CD4-positive, alpha-beta T cell treated with Interleukin-10 for 1 hour (primary cell): ENCODE data around the gene TH.
A peak's percentile ranks its signal among the peaks of the same experiment; 100 is the strongest.
"Not testable (repeated sequence)": the region's sequence is repeated elsewhere in the genome, so short reads cannot be mapped to it uniquely, and the experiment has no call there.

Experiments
- DNase-seq: peaks from one replicate; pipeline ENCODE4 v3.0.0-alpha.2; 2020

The TH gene

GRCh38 chr11:2194877-2195755 is 23.5 kb upstream of the TH start:
- peak; percentile 48 for DNase-seq

GRCh38 chr11:2193888-2194595 is 22.4 kb upstream of the TH start:
- not testable (repeated sequence) for DNase-seq

GRCh38 chr11:2193099-2193887 is 21.7 kb upstream of the TH start:
- no peak for DNase-seq

DNA sequence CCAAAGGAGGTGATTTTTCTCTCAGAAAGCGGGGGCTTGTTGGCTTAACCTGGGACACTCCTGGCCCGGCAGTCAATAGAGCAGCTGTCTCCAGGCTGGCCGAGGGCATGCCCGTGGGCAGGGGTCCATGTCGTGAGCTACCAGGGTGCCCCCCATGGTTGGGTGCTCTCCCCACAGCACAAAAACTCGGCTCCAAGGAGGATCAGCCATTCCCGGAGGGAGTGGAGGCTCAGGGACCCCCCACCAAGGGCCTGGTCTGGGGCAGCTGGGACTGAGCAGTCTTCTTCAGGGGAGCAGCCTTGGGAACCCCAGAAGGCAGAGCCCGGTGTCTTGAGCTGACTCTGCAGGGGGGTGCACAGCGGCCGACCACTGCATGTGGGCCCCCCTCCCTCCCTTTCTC is 20.8 kb upstream of the TH start:
- DNase-seq = no peak

DNA sequence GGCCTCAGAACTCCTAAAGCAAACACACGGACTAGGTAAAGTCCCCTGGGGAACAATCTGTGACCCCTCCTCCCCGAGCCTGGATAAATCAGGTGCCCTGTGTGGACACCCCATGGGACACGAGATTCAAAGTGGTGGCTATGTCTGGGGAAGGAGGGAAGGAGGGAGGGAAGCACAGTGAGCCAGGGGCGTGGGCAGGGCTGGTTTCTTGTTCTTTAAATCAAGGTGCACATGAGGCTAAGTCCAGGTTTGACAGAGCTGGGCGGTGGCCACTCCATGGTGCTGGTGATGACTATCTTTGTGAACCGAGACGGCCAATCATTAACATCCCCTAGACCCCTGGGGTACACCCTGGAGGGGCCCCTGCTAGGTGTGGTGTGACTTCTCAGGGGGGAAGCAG is 20.3 kb upstream of the TH start:
- no peak for DNase-seq

GRCh38 chr11:2190657-2191471 is 19.2 kb upstream of the TH start:
- DNase-seq = peak; percentile 7

GRCh38 chr11:2189938-2190656 is 18.5 kb upstream of the TH start:
- no peak for DNase-seq

GRCh38 chr11:2188745-2189144 is 17.1 kb upstream of the TH start:
- DNase-seq = no peak

GRCh38 chr11:2187280-2187707 is 15.7 kb upstream of the TH start:
- DNase-seq = peak; percentile 2

- peak; percentile 55 for DNase-seq
Measured at GRCh38 chr11:2186669-2187279, 15.2 kb upstream of the TH start.

GRCh38 chr11:2185324-2186085 is 13.9 kb upstream of the TH start:
- DNase-seq = no peak

GRCh38 chr11:2182692-2183474 is 11.3 kb upstream of the TH start:
- DNase-seq = no peak

DNA sequence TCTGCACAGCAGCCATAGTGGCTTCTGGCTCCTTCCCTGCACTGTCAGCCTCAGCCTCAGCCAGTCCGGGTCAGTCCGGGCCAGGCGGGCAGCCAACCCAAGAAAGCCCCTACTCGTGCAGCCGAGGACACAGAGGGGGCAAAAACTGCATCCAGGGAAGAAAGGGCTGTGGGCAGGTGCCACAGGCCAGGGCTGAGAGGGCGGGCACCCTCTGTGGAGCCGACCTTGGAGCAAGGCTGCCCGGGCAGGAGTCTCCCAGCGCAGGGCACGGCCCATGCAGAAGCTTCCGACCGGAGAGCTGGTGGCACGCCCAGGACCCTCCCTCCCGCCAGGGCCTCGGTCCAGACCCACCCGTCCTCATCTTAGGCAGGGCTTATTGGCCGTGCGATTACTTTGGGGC is 10.5 kb upstream of the TH start:
- DNase-seq = no peak

- DNase-seq = no peak
Measured at GRCh38 chr11:2180789-2181370, 9.3 kb upstream of the TH start.

DNA sequence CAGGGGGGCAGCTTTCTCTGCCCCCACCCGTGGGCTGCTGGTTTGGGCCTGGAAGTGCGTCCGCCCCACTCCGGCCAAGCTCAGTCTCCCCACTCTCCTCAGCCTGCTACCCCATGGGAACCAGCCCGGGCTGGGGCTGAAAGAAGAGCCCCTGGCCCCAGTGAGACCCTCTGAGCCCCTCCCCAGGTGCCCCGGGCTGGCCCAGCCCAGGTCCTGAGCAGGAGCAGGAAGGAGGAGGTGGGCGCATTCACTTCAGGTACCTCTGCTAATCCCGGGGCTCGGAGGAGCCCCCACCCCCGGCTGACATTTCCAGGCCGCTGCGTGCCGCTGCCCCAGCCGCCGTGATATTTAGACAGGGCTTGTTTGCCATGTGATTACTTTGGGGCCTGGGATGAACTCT is 8.7 kb upstream of the TH start:
- DNase-seq = no peak

- DNase-seq = no peak
Measured at GRCh38 chr11:2179516-2179915, 7.9 kb upstream of the TH start.

GRCh38 chr11:2178906-2179494 is 7.4 kb upstream of the TH start:
- no peak for DNase-seq

DNA sequence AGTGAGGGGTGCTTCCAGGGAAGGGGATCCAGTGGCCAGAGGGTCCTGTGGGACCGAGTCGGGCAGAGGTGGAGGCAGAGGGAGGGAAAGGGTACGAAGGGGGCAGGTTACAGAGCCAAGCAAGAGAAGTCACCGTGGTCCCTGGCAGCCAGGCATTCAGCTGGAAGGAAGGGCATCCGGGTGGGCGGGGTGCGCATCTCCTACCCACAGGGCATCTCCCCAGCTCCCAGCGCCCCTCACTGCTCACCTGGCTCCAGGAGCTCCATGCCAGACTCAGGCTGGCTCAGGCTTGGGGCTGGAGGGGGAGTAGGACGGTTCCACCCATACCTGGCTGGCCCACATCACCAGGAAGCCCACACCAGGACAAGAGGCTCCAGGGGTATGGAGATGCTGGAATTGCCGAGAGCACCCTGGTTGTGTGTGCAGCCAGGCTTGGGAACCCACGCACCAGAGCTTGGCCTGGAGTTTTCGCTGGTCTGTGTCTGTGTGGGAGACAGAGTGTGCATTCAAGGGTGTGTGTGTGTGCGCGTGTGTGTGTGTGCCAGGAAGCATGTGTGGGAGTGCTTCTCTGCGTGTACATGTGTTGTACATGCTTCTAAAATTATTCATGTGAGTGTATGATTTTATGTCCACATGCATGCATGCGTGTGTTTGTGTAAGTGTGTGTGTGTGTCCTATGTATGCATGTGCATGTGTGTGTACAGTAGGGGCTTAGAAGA is 6.6 kb upstream of the TH start:
- not testable (repeated sequence) for DNase-seq
